ENCODE measurements around the gene NT5DC3.

Gene NT5DC3

DNA sequence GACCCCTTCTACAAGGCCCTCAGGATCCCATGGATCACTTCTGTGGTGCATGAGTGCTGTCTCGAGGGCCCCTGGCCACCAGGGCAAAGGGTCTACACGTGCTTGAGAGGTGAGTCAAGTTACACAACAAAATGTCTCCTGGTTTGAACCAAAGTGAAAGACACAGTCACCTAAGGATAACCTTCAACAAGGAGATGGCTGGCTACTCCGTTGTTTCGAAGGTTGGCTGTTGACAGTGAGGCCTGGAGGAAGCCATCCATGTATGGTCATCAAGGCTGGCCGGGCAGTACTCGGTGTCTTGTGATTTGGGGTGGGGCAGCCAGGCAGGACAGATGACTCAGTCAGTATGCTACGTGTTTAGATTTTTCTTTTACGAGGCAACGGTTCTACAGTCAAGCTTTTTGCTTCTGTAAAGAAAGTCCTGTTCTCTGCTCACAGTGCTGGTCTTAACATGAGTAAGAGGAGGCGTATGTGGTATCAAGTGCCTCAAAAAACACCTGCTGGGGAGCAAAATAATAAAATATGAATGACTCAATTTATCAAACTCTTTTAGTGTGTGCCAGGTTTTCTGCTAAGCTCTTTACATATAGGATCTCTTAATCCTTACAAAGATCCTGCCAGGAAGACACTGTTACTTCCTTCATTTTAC is 18.0 kb upstream of the NT5DC3 start:
- H3K14ac ChIP-seq (ENCODE audit: low read length), result no peak overlapping the region
- no peak overlapping the region for H2AFZ ChIP-seq (ENCODE audit: low read length)
- H3K4me2 ChIP-seq (ENCODE audit: insufficient read depth, low read length, poor library complexity, severe bottlenecking), result no peak overlapping the region
- H2AK5ac ChIP-seq (ENCODE audit: low read depth, low read length), result no peak overlapping the region
- H3K4me1 ChIP-seq (ENCODE audit: control insufficient read depth in 2 of 2, insufficient read depth in 1 of 2, low read depth in 1 of 2, low read length in 2 of 2), result no peaks in the 10 kb centered on the region
- no peak overlapping the region for H3K4me3 ChIP-seq (ENCODE audit: low read length in 2 of 2)
- H2BK5ac ChIP-seq (ENCODE audit: low read length), result no peak overlapping the region
- no peaks in the 10 kb centered on the region for H3K79me1 ChIP-seq (ENCODE audit: low read depth, low read length)
- no peaks in the 10 kb centered on the region for H3K27me3 ChIP-seq (ENCODE audit: control insufficient read depth in 3 of 3, insufficient read depth in 3 of 3, low read depth in 1 of 3, low read length in 3 of 3)
- H4K8ac ChIP-seq (ENCODE audit: low read depth, low read length), result no peak overlapping the region
- no peak overlapping the region for H2BK120ac ChIP-seq (ENCODE audit: low read depth, low read length)
- no peaks in the 10 kb centered on the region for H3K36me3 ChIP-seq (replicated peaks in 1 of 2; ENCODE audit: control insufficient read depth in 2 of 2, insufficient read depth in 2 of 2, low read length in 2 of 2)
- no peak overlapping the region for H3K23ac ChIP-seq (ENCODE audit: low read depth, low read length, poor library complexity)
- no peak overlapping the region for H3K4ac ChIP-seq (ENCODE audit: low read length)
- H3K9me3 ChIP-seq (replicated peaks in 1 of 2; ENCODE audit: control insufficient read depth in 2 of 2, insufficient read depth in 1 of 2, low read depth in 1 of 2, low read length in 2 of 2), result no peaks in the 10 kb centered on the region
- no peak overlapping the region for H4K91ac ChIP-seq (ENCODE audit: low read depth, low read length, poor library complexity)
- H2BK15ac ChIP-seq (ENCODE audit: low read length), result no peak overlapping the region
- no peak for DNase-seq (ENCODE audit: low spot score)
- no peak overlapping the region for H3K27ac ChIP-seq (replicated peaks; ENCODE audit: low read length)
- H2BK12ac ChIP-seq (ENCODE audit: low read length), result no peak overlapping the region
- H3K9ac ChIP-seq (ENCODE audit: low read depth, low read length, poor library complexity), result no peak overlapping the region
- no peak overlapping the region for H3K18ac ChIP-seq (ENCODE audit: low read length)
- no CpG with 5 or more reads among the region's 10 CpGs for WGBS, 2 donors (ENCODE audit: extremely low coverage in 2 of 2, insufficient read length in 2 of 2, insufficient replicate concordance in 1 of 2)

DNA sequence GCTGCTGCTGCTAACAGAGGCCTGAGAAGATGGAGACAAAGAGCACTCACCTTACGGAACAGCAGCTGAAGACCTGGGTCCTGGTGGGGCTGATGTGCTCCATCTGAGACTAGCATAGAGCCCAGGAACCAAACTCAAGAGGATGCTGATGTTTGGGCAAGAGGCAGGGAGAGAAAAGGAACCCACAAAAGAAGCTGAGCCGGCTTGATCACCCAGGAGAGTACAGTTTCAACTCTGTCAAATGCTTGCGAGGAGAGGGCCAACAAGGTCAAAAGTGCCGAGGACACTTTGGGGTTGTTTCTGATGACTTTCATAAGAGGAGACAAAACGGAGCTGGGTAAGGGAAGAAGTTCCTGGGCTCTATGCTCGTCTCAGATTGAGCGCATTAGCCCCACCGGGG is 17.3 kb upstream of the NT5DC3 start:
- no peak overlapping the region for H2AK5ac ChIP-seq (ENCODE audit: low read depth, low read length)
- no CpG with 5 or more reads among the region's 8 CpGs for WGBS, 2 donors (ENCODE audit: extremely low coverage in 2 of 2, insufficient read length in 2 of 2, insufficient replicate concordance in 1 of 2)
- H3K4ac ChIP-seq (ENCODE audit: low read length), result no peak overlapping the region
- H3K23ac ChIP-seq (ENCODE audit: low read depth, low read length, poor library complexity), result no peak overlapping the region
- H3K9ac ChIP-seq (ENCODE audit: low read depth, low read length, poor library complexity), result no peak overlapping the region
- H2AFZ ChIP-seq (ENCODE audit: low read length), result no peak overlapping the region
- H2BK12ac ChIP-seq (ENCODE audit: low read length), result no peak overlapping the region
- no peak overlapping the region for H3K4me3 ChIP-seq (ENCODE audit: low read length in 2 of 2)
- H3K4me1 ChIP-seq (ENCODE audit: control insufficient read depth in 2 of 2, insufficient read depth in 1 of 2, low read depth in 1 of 2, low read length in 2 of 2), result no peaks in the 10 kb centered on the region
- no peak overlapping the region for H2BK5ac ChIP-seq (ENCODE audit: low read length)
- no peak overlapping the region for H3K14ac ChIP-seq (ENCODE audit: low read length)
- H3K27me3 ChIP-seq (ENCODE audit: control insufficient read depth in 3 of 3, insufficient read depth in 3 of 3, low read depth in 1 of 3, low read length in 3 of 3), result no peaks in the 10 kb centered on the region
- no peak for DNase-seq (ENCODE audit: low spot score)
- H3K27ac ChIP-seq (replicated peaks; ENCODE audit: low read length), result no peak overlapping the region
- H2BK15ac ChIP-seq (ENCODE audit: low read length), result no peak overlapping the region
- no peak overlapping the region for H4K91ac ChIP-seq (ENCODE audit: low read depth, low read length, poor library complexity)
- no peak overlapping the region for H2BK120ac ChIP-seq (ENCODE audit: low read depth, low read length)
- H3K4me2 ChIP-seq (ENCODE audit: insufficient read depth, low read length, poor library complexity, severe bottlenecking), result no peak overlapping the region
- H4K8ac ChIP-seq (ENCODE audit: low read depth, low read length), result no peak overlapping the region
- no peaks in the 10 kb centered on the region for H3K79me1 ChIP-seq (ENCODE audit: low read depth, low read length)
- H3K9me3 ChIP-seq (replicated peaks in 1 of 2; ENCODE audit: control insufficient read depth in 2 of 2, insufficient read depth in 1 of 2, low read depth in 1 of 2, low read length in 2 of 2), result no peaks in the 10 kb centered on the region
- no peak overlapping the region for H3K18ac ChIP-seq (ENCODE audit: low read length)
- no peaks in the 10 kb centered on the region for H3K36me3 ChIP-seq (replicated peaks in 1 of 2; ENCODE audit: control insufficient read depth in 2 of 2, insufficient read depth in 2 of 2, low read length in 2 of 2)

DNA sequence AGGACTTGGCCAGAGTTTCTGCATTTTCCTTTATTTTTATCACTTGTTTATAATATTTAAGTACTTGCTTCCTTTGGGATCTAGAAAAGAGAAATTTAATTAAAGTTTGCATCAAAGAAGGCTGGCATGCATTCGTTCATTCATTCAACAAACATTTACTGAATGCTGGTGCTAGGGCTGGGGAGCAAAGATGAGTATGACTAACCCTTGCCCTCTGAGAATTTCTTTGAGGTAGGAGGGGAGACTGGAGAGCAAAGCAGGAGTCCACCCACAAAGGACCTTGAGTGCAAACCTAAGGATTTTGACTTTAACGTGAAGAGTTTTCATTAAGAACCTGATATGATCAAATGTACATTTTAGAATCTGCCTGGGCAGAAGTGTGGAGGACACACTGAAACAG is 16.1 kb upstream of the NT5DC3 start:
- Histone ChIP-seq H3K27me3 (ENCODE audit: control insufficient read depth in 3 of 3, insufficient read depth in 3 of 3, low read depth in 1 of 3, low read length in 3 of 3) (no peaks in the 10 kb centered on the region), H3K4me3 (ENCODE audit: low read length in 2 of 2) (no peak overlapping the region), H3K18ac (ENCODE audit: low read length) (no peak overlapping the region), H2BK12ac (ENCODE audit: low read length) (no peak overlapping the region), H4K8ac (ENCODE audit: low read depth, low read length) (no peak overlapping the region), H3K27ac (replicated peaks; ENCODE audit: low read length) (no peak overlapping the region), H2BK5ac (ENCODE audit: low read length) (no peak overlapping the region), H2BK120ac (ENCODE audit: low read depth, low read length) (no peak overlapping the region), H3K9ac (ENCODE audit: low read depth, low read length, poor library complexity) (no peak overlapping the region), H2AFZ (ENCODE audit: low read length) (no peak overlapping the region), H3K23ac (ENCODE audit: low read depth, low read length, poor library complexity) (no peak overlapping the region), H3K79me1 (ENCODE audit: low read depth, low read length) (no peaks in the 10 kb centered on the region), H3K9me3 (replicated peaks in 1 of 2; ENCODE audit: control insufficient read depth in 2 of 2, insufficient read depth in 1 of 2, low read depth in 1 of 2, low read length in 2 of 2) (no peaks in the 10 kb centered on the region), H2BK15ac (ENCODE audit: low read length) (no peak overlapping the region), H3K36me3 (replicated peaks in 1 of 2; ENCODE audit: control insufficient read depth in 2 of 2, insufficient read depth in 2 of 2, low read length in 2 of 2) (no peaks in the 10 kb centered on the region), H3K4ac (ENCODE audit: low read length) (no peak overlapping the region), H2AK5ac (ENCODE audit: low read depth, low read length) (no peak overlapping the region), H4K91ac (ENCODE audit: low read depth, low read length, poor library complexity) (no peak overlapping the region), H3K4me1 (ENCODE audit: control insufficient read depth in 2 of 2, insufficient read depth in 1 of 2, low read depth in 1 of 2, low read length in 2 of 2) (peaks cover 3 to 7% of the 10 kb centered on the region in 2 donors), H3K14ac (ENCODE audit: low read length) (no peak overlapping the region), H3K4me2 (ENCODE audit: insufficient read depth, low read length, poor library complexity, severe bottlenecking) (no peak overlapping the region)
- no peak for DNase-seq (ENCODE audit: low spot score)
- no CpG with 5 or more reads among the region's 2 CpGs for WGBS, 2 donors (ENCODE audit: extremely low coverage in 2 of 2, insufficient read length in 2 of 2, insufficient replicate concordance in 1 of 2)

DNA sequence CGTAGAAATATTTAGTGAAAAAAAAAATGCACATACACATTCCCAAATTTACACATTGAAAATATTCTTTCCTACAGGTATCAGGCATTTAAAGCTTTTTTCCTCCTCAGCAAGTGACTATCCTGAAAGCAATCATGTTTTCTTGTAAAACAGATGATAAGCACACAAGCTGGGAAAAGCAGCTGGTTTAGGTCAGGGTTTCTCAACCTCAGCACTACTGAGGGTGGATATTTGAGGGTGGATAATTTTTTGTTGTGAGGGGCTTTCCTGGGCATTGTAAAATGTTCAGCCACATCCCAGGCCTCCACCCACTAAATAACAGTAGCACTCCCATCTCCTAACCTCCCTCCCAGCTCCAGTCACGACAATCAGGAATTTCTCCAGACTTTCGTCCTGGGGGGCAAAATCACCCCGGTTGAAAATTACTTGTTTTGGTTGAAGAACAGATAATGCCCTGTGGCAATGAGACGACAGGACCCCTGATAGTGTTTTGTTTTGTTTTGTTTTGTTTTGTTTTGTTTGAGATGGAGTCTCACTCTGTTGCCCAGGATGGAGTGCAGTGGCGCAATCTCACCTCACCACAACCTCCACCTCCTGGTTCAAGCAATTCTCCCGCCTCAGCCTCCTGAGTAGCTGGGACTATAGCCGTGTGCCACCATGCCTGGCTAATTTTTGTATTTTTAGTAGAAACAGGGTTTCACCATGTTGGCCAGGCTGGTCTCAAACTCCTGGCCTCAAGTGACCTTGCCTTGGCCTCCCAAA is 15.0 kb upstream of the NT5DC3 start:
- Histone ChIP-seq H3K36me3 (replicated peaks in 1 of 2; ENCODE audit: control insufficient read depth in 2 of 2, insufficient read depth in 2 of 2, low read length in 2 of 2) (no peaks in the 10 kb centered on the region), H3K4me3 (ENCODE audit: low read length in 2 of 2) (no peak overlapping the region), H2AK5ac (ENCODE audit: low read depth, low read length) (no peak overlapping the region), H3K27ac (replicated peaks; ENCODE audit: low read length) (no peak overlapping the region), H3K9me3 (replicated peaks in 1 of 2; ENCODE audit: control insufficient read depth in 2 of 2, insufficient read depth in 1 of 2, low read depth in 1 of 2, low read length in 2 of 2) (no peaks in the 10 kb centered on the region), H3K27me3 (ENCODE audit: control insufficient read depth in 3 of 3, insufficient read depth in 3 of 3, low read depth in 1 of 3, low read length in 3 of 3) (no peaks in the 10 kb centered on the region), H2BK5ac (ENCODE audit: low read length) (no peak overlapping the region), H3K4me2 (ENCODE audit: insufficient read depth, low read length, poor library complexity, severe bottlenecking) (no peak overlapping the region), H3K14ac (ENCODE audit: low read length) (no peak overlapping the region), H3K4me1 (ENCODE audit: control insufficient read depth in 2 of 2, insufficient read depth in 1 of 2, low read depth in 1 of 2, low read length in 2 of 2) (peaks cover 3 to 10% of the 10 kb centered on the region in 2 donors), H3K79me1 (ENCODE audit: low read depth, low read length) (no peaks in the 10 kb centered on the region), H3K9ac (ENCODE audit: low read depth, low read length, poor library complexity) (no peak overlapping the region), H3K23ac (ENCODE audit: low read depth, low read length, poor library complexity) (no peak overlapping the region), H4K8ac (ENCODE audit: low read depth, low read length) (no peak overlapping the region), H2BK15ac (ENCODE audit: low read length) (no peak overlapping the region), H2BK12ac (ENCODE audit: low read length) (no peak overlapping the region), H3K4ac (ENCODE audit: low read length) (no peak overlapping the region), H2AFZ (ENCODE audit: low read length) (no peak overlapping the region), H2BK120ac (ENCODE audit: low read depth, low read length) (no peak overlapping the region), H4K91ac (ENCODE audit: low read depth, low read length, poor library complexity) (no peak overlapping the region), H3K18ac (ENCODE audit: low read length) (no peak overlapping the region)
- WGBS, 2 donors (ENCODE audit: extremely low coverage in 2 of 2, insufficient read length in 2 of 2, insufficient replicate concordance in 1 of 2), result no CpG with 5 or more reads among the region's 8 CpGs
- DNase-seq (ENCODE audit: low spot score), result no peak
